ENCODE data around the gene GRID1.

DNA sequence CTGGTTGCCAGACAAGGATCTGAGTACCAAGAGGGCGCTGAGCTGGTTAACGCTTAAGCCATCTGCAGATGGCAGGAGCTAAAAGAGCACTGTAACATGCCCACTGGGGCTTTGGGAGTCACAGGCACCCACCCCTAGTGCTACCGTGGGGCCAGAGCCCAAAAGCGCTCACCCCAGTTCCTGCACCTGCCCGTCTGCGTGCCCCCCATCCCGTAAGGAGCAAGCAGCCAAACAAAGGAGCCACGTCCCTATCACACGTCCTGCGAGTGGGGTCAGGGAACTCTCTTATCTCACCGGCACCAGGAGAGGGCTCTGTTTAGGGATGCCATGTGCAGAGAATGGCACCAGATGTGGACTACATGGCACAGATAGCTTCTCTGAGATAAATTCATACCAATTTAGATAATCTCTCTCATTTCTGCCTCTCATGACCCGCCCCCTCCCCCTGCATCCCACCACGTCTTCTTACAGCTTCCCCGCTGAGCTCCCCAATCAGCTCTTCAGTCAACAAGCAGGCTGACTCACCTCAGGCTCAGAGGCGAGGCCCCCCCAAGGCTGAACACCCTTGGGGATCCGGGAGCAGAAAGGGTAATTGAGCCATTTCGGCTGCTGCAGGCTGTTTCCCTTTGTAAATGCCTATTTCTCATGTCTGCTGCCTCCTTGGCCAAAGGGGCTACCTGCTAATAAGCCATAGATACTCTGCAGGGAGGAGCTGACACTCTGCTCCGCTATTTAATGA lies 235.7 kb downstream of the GRID1 start:
- TF ChIP-seq EZH2 (IDR thresholded peaks at IDR 0.05) = no peak
- TF ChIP-seq POLR2AphosphoS5 (IDR thresholded peaks at IDR 0.05; ENCODE audit: borderline replicate concordance, low read depth, low read length) = no peak
